Rectal smooth muscle tissue (tissue), 1 donor: ENCODE measurements around the gene TANK.

ENCODE experiments used
- H3K27ac ChIP-seq: one replicate; pipeline ENCODE4 v1.7.0; 2013; ENCODE audit warnings: low read depth, low read length, inconsistent platforms
- H3K27me3 ChIP-seq: one replicate; pipeline ENCODE4 v1.7.0; 2013; ENCODE audit warnings: low read length; ENCODE audit not compliant: control insufficient read depth, insufficient read depth
- H3K36me3 ChIP-seq: one replicate; pipeline ENCODE4 v1.7.0; 2013; ENCODE audit warnings: low read length; ENCODE audit not compliant: control insufficient read depth, insufficient read depth
- H3K4me1 ChIP-seq: one replicate; pipeline ENCODE4 v1.7.0; 2013; ENCODE audit warnings: low read length; ENCODE audit not compliant: control insufficient read depth, insufficient read depth
- H3K4me3 ChIP-seq: one replicate; pipeline ENCODE4 v1.7.0; 2013; ENCODE audit warnings: low read length
- H3K9ac ChIP-seq: one replicate; pipeline ENCODE4 v1.7.0; 2013; ENCODE audit warnings: low read length

Gene TANK

GRCh38 chr2:161163440-161163839, 3.2 kb downstream of the TANK start:
- H3K4me1 ChIP-seq = peaks cover 17% of the 10 kb centered on the region
- no peak overlapping the region for H3K9ac ChIP-seq
- H3K27ac ChIP-seq = no peak overlapping the region
- no peak overlapping the region for H3K4me3 ChIP-seq
- no peaks in the 10 kb centered on the region for H3K36me3 ChIP-seq
- no peaks in the 10 kb centered on the region for H3K27me3 ChIP-seq

GRCh38 chr2:161164161-161164560, 3.9 kb downstream of the TANK start:
- no peak overlapping the region for H3K27ac ChIP-seq
- no peak overlapping the region for H3K4me3 ChIP-seq
- no peaks in the 10 kb centered on the region for H3K36me3 ChIP-seq
- H3K9ac ChIP-seq = no peak overlapping the region
- H3K27me3 ChIP-seq = no peaks in the 10 kb centered on the region
- H3K4me1 ChIP-seq = peaks cover 17% of the 10 kb centered on the region

GRCh38 chr2:161165266-161165665, 5.0 kb downstream of the TANK start:
- H3K9ac ChIP-seq = no peak overlapping the region
- H3K27me3 ChIP-seq = no peaks in the 10 kb centered on the region
- H3K4me1 ChIP-seq = peaks cover 13% of the 10 kb centered on the region
- H3K4me3 ChIP-seq = no peak overlapping the region
- no peaks in the 10 kb centered on the region for H3K36me3 ChIP-seq
- H3K27ac ChIP-seq = no peak overlapping the region

- Histone ChIP-seq H3K27ac (no peak overlapping the region), H3K27me3 (no peaks in the 10 kb centered on the region), H3K9ac (no peak overlapping the region), H3K4me1 (peaks cover 13% of the 10 kb centered on the region), H3K4me3 (no peak overlapping the region), H3K36me3 (no peaks in the 10 kb centered on the region)
These were observed 5.6 kb downstream of the TANK start for GRCh38 chr2:161165811-161166210.

- Histone ChIP-seq H3K36me3 (no peaks in the 10 kb centered on the region), H3K27ac (no peak overlapping the region), H3K27me3 (no peaks in the 10 kb centered on the region), H3K4me1 (peaks cover 6% of the 10 kb centered on the region), H3K4me3 (no peak overlapping the region), H3K9ac (no peak overlapping the region)
These were observed 6.5 kb downstream of the TANK start for GRCh38 chr2:161166538-161167409.

GRCh38 chr2:161169335-161169734, 9.1 kb downstream of the TANK start:
- Histone ChIP-seq H3K4me3 (no peak overlapping the region), H3K9ac (no peak overlapping the region), H3K27me3 (no peaks in the 10 kb centered on the region), H3K36me3 (no peaks in the 10 kb centered on the region), H3K27ac (no peak overlapping the region), H3K4me1 (peaks cover 3% of the 10 kb centered on the region)

- no peak overlapping the region for H3K27ac ChIP-seq
These were observed 10.1 kb downstream of the TANK start for GRCh38 chr2:161170377-161170776.

GRCh38 chr2:161170958-161171932, 11.0 kb downstream of the TANK start:
- Histone ChIP-seq H3K4me1 (no peaks in the 10 kb centered on the region), H3K36me3 (no peaks in the 10 kb centered on the region), H3K27me3 (no peaks in the 10 kb centered on the region), H3K4me3 (no peak overlapping the region), H3K9ac (no peak overlapping the region), H3K27ac (no peak overlapping the region)

More at GRCh38 chr2:161170377-161170776, 10.1 kb downstream of the TANK start:
- H3K9ac ChIP-seq = no peak overlapping the region
- H3K27me3 ChIP-seq = no peaks in the 10 kb centered on the region
- H3K36me3 ChIP-seq = no peaks in the 10 kb centered on the region
- H3K4me1 ChIP-seq = peaks cover under 1% of the 10 kb centered on the region
- H3K4me3 ChIP-seq = no peak overlapping the region

- Histone ChIP-seq H3K4me1 (no peaks in the 10 kb centered on the region), H3K36me3 (no peaks in the 10 kb centered on the region)
These were observed 12.8 kb downstream of the TANK start for GRCh38 chr2:161172901-161173540.

GRCh38 chr2:161173541-161174194, 13.4 kb downstream of the TANK start:
- H3K9ac ChIP-seq = no peak overlapping the region
- H3K4me3 ChIP-seq = no peak overlapping the region
- H3K36me3 ChIP-seq = no peaks in the 10 kb centered on the region
- H3K27ac ChIP-seq = no peak overlapping the region
- H3K4me1 ChIP-seq = no peaks in the 10 kb centered on the region
- no peaks in the 10 kb centered on the region for H3K27me3 ChIP-seq

More at GRCh38 chr2:161172901-161173540, 12.8 kb downstream of the TANK start:
- Histone ChIP-seq H3K9ac (no peak overlapping the region), H3K27me3 (no peaks in the 10 kb centered on the region), H3K27ac (no peak overlapping the region), H3K4me3 (no peak overlapping the region)

GRCh38 chr2:161177969-161178368, 17.7 kb downstream of the TANK start:
- no peaks in the 10 kb centered on the region for H3K27me3 ChIP-seq
- no peak overlapping the region for H3K9ac ChIP-seq
- no peaks in the 10 kb centered on the region for H3K4me1 ChIP-seq
- no peak overlapping the region for H3K4me3 ChIP-seq
- no peak overlapping the region for H3K27ac ChIP-seq
- peaks cover 9% of the 10 kb centered on the region for H3K36me3 ChIP-seq
